Jurkat, Clone E6-1 (cell line): ENCODE measurements around the gene IFI27. TPM values are rescaled to one million over a fixed set of nuclear protein-coding genes. Genes with fewer than 3 reads are reported as not detected.
"Not testable (repeated sequence)": the region's sequence is repeated elsewhere in the genome, so short reads cannot be mapped to it uniquely, and the experiment has no call there.

Experiments used
- DNase-seq: peaks from one replicate; pipeline ENCODE4 v3.0.0-alpha.2; 2011; ENCODE audit warnings: low read depth, low spot score
- H3K4me3 ChIP-seq: 2 replicates; pipeline ENCODE4 v1.5.1; 2011; ENCODE audit warnings: mild to moderate bottlenecking, low read length, control low read depth, moderate library complexity
- polyA plus RNA-seq: library from polyadenylated mRNA; unstranded; fragments of >200 nt; gene quantifications from one replicate; pipeline ENCODE4 v1.2.1, GENCODE V29; 2012; ENCODE audit warnings: missing spikeins; ENCODE audit not compliant: insufficient read length, insufficient read depth

IFI27 gene
- 1.9 TPM for polyA plus RNA-seq

- H3K4me3 ChIP-seq, result no peak within 1 kb of the TSS
- no peak for DNase-seq
Observed at GRCh38 chr14:94110552-94111181, at the start of gene IFI27. Gene IFI27, plus strand, starts transcription at chr14:94110736.

- no peak overlapping the region for H3K4me3 ChIP-seq
- DNase-seq, result no peak
Observed at GRCh38 chr14:94062344-94062940, 48.1 kb upstream of the IFI27 start.

- H3K4me3 ChIP-seq, result no peak overlapping the region
- no peak for DNase-seq
Observed at GRCh38 chr14:94066089-94066676, 44.4 kb upstream of the IFI27 start.

- not testable (repeated sequence) for H3K4me3 ChIP-seq, DNase-seq
Observed at GRCh38 chr14:94072076-94072475, 38.5 kb upstream of the IFI27 start.

- DNase-seq, result no peak
- H3K4me3 ChIP-seq, result no peak overlapping the region
Observed at GRCh38 chr14:94074534-94074933, 36.0 kb upstream of the IFI27 start.

- no peak overlapping the region for H3K4me3 ChIP-seq
- DNase-seq, result no peak
Observed at GRCh38 chr14:94075008-94075407, 35.5 kb upstream of the IFI27 start.

GRCh38 chr14:94077111-94077821 lies 33.3 kb upstream of the IFI27 start:
- no peak overlapping the region for H3K4me3 ChIP-seq

GRCh38 chr14:94077823-94078222 lies 32.7 kb upstream of the IFI27 start:
- DNase-seq, result no peak
- H3K4me3 ChIP-seq, result no peak overlapping the region

More at GRCh38 chr14:94077111-94077821, 33.3 kb upstream of the IFI27 start:
- DNase-seq, result no peak

- DNase-seq, result peak; percentile 43
- peak overlapping the region; percentile 91 for H3K4me3 ChIP-seq
Observed at GRCh38 chr14:94079891-94080620, 30.5 kb upstream of the IFI27 start.

GRCh38 chr14:94080621-94081385 lies 29.7 kb upstream of the IFI27 start, which contains the start of the genes DDX24 and IFI27L1:
Gene DDX24, minus strand, starts transcription at chr14:94081202. Its CDS starts 1,460 bp downstream, at chr14:94079742.
Gene IFI27L1, plus strand, starts transcription at chr14:94081310. Its CDS starts 15,628 bp downstream, at chr14:94096938.
- H3K4me3 ChIP-seq, result peak within 1 kb of the TSS; percentile 91
- DNase-seq, result peak; percentile 93

GRCh38 chr14:94081386-94081820 lies 29.1 kb upstream of the IFI27 start:
- peak overlapping the region; percentile 91 for H3K4me3 ChIP-seq
- peak; percentile 11 for DNase-seq

- no peak overlapping the region for H3K4me3 ChIP-seq
- no peak for DNase-seq
Observed at GRCh38 chr14:94087891-94088290, 22.6 kb upstream of the IFI27 start.

- DNase-seq, result no peak
- no peak overlapping the region for H3K4me3 ChIP-seq
Observed at GRCh38 chr14:94088516-94088915, 22.0 kb upstream of the IFI27 start.

- no peak overlapping the region for H3K4me3 ChIP-seq
- DNase-seq, result no peak
Observed at GRCh38 chr14:94089479-94089878, 21.1 kb upstream of the IFI27 start.

GRCh38 chr14:94093418-94093817 lies 17.1 kb upstream of the IFI27 start:
- DNase-seq, result no peak
- H3K4me3 ChIP-seq, result no peak overlapping the region

- no peak overlapping the region for H3K4me3 ChIP-seq
- DNase-seq, result no peak
Observed at GRCh38 chr14:94097091-94097490, 13.4 kb upstream of the IFI27 start.

GRCh38 chr14:94098326-94098992 lies 12.1 kb upstream of the IFI27 start:
- no peak overlapping the region for H3K4me3 ChIP-seq
- DNase-seq, result no peak

GRCh38 chr14:94099006-94099405 lies 11.5 kb upstream of the IFI27 start:
- DNase-seq, result no peak
- no peak overlapping the region for H3K4me3 ChIP-seq
